GM19238 (cell line): ENCODE measurements around the gene CFAP97.
"Not testable (repeated sequence)": the region's sequence is repeated elsewhere in the genome, so short reads cannot be mapped to it uniquely, and the experiment has no call there.

Experiments used
- DNase-seq: peaks from one replicate; pipeline ENCODE4 v3.0.0; 2011; ENCODE audit warnings: low spot score; ENCODE audit not compliant: insufficient read length

CFAP97 gene

DNA sequence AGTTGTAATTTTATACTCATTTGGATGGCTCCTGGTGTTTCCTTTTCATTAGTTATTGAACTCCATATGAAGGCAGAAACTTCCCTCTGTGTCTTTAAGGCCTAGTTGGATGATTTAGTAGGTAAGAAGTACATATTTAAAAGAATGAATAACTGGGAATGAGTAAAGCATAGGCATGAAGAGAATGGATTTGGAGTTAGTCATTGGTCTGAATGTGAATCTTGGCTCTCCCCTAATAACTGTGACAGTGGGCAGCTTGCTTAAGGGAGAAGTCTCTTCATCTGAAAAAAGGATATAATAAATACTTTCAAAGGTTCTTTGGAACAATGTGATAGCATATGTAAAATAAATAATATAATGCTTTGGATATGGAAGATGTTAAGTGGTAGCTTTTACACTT is 18.8 kb upstream of the CFAP97 start:
- no peak for DNase-seq

DNA sequence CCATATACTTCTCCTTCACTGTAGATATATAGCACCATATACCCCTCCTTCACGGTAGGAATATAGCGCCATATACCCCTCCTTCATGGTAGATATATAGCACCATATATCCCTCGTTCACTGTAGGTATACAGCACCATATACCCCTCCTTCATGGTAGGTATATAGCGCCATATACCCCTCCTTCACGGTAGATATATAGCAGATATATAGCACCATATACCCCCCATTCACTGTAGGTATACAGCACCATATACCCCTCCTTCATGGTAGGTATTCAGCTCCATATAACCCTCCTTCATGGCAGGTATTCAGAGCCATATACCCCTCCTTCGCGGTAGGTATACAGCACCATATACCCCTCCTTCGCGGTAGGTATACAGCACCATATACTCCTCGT is 18.1 kb upstream of the CFAP97 start:
- no peak for DNase-seq

DNA sequence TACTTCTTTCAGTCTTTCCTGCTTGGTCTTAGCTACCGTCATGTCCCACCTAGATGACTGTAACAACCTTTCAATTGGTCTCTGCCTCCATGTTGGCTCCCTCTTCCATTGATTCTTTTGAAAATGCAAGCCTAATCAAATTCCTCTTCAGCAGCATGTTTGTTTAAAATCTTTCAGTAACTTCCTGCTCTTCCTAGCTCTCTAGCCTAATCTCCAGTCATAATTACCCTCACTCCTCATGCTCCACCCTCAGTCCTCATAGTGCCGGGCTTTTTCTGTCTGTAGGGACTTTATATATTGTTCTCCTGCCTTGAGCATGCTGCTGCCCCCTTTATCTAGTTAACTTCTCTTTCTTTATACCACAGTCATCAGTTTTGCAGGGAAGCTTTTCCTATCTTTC is 17.7 kb upstream of the CFAP97 start:
- DNase-seq: no peak

DNA sequence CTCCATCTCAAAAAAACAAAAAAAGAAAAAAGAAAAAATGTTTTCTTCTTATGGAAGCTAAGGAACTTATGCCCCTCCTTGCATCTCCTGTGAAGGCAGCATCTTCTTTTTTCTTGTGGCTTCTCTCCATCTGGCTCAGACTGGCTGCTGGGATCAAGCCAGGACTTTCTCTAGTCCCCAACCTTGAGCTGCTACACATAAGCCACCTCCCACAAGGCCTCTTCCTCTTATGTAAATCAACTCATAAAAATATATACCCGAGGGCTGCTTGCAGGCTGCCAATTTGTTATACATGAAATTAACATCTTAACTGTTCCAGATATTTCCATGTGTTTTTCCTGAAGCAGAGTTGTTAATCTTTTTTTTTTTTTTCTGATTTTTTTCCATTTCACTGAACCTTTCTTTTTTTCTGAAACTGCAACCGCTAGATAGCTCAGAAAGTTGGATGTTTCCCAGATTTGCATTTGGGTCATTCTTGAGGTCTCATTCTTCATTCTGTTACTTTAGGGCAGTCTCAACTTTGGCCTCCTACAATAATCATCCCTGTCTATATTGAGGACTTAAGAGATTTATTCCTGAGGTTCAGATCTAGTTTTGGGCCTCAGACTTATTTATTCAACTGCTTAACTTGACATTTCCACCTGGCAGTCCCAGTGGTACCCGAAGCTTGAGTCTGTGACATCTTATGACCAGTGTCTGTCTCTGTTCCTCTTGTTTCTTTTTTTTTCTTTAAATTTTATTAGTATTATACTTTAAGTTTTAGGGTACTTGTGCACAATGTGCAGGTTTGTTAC is 15.9 kb upstream of the CFAP97 start:
- no peak for DNase-seq

DNA sequence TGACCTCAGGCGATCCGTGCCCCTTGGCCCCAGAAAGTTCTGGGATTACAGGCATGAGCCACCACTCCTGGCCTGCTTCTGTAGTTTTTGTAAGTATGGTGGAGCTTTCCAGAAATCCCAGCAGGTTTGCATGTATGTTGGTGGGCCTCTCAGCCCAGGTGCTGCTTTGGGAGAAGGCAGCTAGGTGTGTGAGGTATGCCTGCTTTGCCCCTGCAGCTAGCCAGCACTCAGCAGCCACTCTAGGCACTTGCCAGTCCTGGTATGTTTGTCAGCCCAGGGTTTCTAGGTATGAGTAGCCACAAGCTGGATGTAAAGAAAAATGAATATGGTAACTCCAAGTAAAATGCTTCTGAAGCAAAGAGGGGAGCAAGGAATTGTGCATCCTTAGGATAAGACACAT is 14.5 kb upstream of the CFAP97 start:
- DNase-seq: no peak

DNA sequence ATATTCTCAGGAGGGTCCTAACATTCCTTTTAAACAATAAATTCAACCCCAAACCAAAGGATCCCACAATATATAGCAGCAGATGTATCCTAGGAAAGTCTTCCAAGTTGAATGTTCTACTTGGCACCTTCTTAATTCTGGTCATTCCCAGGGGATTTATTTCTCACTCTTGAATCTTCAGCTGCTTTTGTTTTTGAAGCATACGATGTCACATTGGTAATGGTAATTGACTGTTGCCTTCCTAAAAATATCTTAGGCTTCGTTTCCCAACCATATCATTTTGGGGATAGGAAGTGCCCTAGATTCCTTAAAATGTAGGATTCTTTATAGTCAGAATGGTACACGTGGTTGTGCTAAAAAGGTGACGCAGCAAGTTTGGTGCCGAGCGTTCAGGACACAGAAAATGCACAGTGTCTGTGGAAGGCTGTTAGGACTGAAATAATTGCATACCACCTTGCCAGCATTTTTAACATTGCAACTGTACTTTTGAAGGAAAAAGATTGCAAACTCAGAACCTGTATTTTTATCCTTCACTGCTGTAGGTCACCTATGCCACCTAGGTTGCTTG is 13.7 kb upstream of the CFAP97 start:
- DNase-seq: no peak

DNA sequence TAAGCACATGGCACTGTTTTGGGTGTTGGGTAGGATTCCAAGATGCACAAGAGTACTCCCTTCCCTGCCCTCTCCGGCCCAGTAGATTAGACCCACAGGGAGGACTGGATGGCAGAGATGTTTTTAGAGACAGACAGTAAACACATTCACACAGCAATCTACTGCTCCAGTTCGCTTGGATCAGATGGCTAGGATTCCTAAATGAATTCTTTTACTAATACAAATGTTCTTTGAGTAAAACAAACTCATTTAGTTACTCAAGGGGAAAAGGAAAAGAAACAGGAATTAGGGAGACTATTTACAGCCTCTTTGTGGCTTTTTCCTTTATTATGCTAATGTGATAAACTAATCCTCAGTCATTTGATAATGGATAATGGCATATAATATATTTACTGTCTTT is 11.5 kb upstream of the CFAP97 start:
- DNase-seq: no peak

DNA sequence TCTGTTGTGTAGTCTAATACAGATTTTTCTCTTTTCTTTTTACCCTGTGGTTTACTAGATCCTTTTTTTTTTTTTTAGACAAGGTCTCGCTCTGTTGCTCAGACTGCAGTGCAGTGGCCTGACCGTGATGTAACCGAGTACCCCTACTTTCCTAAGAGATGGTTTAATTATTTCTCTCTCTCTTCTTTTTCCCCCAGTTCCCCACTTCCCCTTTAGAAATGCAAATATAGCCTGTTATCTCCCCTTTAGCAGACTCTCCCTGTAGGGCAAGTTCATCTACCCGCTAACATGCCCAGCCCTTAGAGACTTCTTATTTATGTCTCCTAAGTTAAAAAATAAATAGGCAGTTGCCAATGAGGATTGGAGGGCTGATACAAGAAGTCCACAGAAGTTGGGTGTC is 10.1 kb upstream of the CFAP97 start:
- peak; percentile 46 for DNase-seq

DNA sequence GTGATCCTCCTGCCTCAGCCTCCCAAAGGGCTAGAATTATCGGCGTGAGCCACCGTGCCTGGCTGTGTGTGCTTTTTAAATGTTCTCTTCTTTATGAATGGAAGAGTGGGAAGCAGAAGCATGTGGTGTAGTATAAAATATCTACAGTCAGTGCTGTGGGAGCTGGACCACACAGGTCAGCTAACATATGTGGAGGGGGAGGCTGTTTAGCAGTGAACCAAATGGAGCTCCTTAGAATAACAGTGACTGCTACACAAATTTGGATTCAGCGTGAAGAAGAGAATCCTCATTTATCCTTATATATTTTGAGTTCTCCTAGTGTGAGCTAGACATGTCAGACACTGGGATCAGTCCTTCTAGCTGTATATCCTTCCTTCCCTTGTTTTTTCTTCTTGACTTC is 8.8 kb upstream of the CFAP97 start:
- DNase-seq: no peak

DNA sequence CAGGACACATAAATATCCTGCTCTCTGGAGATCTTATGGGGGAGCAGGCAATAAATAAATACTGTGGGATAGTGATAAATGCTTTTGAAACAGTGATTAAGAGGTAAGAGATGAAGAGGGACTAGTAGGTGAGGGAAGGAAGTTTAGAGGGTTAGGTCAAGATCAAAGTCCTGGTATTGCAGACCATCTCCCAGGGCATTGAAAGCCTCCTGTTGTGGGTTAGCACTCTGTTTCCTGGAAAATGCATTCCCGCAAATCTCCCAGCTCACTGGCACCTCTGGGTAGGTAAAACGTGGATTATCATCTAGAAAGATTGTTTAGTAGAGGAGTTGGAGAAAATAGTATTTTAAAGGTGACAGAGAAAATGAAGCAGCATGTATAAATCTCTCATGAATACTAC is 7.8 kb upstream of the CFAP97 start:
- no peak for DNase-seq

DNA sequence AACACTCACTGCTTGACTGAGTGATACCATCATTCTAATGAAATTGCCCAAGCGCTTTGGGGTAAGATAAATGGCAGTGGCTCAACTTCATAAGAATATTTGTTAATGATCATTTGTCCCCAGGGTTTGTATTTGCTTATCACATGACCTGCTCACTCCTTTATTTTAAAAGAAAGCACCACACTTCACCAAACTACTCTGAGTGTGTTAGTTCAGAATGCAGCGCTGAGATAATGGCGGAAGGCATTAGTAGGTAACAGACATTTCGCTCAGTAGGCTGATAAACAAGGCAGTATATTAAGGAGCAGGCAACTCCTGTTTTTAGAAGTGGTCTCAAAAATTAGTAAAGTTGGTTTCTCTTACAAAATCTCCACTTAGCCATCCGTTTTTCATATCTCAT is 7.2 kb upstream of the CFAP97 start:
- DNase-seq: no peak

DNA sequence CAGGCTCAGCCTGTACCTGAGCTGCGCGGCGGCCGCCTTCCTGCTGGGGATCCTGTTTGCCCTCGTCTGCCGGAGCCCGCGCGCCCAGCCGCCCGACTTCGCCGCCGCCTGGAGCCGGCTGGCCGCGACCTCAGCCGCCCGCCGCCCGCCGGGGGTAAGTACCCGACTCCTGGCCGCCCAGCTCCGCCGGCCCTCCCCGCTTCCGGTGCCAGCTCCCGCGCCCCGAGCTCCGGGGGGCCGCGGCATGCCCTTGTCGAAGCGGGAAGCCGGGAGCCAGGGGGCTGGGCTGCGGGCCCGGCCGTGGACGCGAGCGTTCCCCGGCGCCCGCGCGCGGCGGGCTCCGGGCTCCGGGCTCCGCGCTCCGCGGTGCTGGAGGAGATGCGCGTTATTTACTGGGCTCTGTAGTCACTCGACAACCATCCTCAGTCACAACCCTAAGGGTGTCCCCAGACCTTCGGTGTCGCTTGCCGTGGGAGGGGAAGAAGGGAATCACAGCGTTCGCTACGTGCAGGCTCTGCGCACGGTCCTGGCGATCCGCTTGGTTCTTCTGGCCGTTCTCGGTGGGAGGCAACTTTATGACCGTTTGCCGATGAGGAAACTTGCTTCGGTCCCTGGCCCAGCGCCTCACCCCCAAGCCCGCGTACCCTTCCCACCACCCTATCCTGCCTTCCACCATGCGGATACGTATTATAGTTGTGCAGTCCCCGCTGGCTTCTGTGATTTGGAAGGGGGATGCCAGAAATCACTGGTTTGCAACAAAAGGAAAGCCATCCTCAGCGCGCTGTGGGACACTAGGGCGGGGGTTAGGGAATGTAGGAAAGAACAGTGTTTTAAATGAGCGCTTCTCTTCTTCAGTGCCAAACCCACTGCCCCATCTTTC is 6.5 kb upstream of the CFAP97 start:
- DNase-seq: no peak

DNA sequence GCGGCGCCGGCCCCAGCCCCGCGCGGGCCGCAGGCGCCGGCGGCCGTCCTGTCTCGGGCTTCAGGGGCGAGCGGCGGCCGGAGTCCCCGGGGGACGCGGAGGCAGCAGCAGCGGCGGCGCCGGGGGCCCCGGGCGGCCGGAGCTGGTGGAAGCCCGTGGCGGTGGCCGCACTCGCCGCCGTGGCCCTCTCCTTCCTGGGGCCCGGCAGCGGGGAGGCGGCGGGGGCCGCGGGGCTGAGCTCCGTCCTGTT is 6.0 kb upstream of the CFAP97 start:
- not testable (repeated sequence) for DNase-seq

DNA sequence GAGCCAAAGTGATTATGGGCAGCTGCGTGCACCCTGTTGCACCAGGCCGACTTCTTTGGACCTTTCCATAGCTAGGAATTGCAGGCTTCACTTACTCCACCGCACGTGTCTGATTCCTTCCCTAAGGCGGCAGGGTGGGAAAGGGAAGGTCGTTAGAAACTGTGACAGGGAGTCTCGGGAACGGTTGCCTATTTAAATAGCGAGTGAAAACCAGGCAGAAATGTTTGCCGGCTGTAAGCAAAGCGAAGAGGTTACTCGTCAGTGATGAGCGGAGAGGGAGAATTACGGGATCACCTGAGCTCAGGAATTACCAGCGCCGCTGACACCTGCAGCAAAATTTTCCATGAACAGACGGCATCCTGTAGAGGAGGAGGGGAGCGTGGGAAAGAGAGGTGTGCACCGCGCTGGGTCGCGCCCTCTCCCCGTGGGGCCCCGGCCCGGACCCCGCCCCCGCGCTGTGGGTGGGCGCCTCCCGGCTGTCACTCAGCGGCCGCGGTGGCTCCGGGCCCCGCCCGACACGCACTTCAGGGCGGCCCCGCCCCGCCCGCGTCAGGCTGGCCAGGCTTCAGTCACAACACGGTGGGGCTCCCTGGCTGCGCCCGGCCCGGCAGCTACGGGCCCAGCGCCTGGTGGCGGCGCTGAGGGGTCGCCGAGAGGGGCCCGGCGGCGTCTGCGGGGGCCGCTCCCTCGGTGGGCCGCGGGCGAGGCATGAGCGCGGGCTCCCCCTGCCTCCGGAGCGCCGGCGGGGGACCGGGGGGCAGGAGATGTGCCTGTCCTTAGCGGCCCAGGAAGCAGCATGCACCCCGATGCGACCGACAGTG is 5.4 kb upstream of the CFAP97 start, which contains the start of gene SNX25:
TSS of gene SNX25 (plus strand) at position 568 of the 821 bp plus-strand sequence. CDS start at position 797, 229 bp downstream.
- DNase-seq: peak; percentile 74

DNA sequence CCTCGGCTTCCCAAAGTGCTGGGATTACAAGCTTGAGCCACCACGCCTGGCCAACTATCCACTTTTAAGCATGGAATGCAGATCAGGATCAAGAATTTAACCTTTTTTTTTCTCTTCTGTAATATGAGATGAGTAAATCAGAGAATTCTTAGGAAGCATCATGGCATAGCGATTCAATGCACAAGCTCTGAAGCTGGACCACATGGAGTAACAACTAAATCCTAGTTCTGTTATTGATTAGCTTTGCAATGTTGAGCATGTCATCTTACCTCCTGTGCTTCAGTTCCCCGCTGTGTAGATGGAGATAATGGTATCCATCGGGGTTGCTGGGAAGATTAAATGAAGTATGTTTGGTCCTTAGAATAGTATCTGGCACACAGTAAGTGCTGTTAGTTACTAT is 3.7 kb upstream of the CFAP97 start:
- no peak for DNase-seq

DNA sequence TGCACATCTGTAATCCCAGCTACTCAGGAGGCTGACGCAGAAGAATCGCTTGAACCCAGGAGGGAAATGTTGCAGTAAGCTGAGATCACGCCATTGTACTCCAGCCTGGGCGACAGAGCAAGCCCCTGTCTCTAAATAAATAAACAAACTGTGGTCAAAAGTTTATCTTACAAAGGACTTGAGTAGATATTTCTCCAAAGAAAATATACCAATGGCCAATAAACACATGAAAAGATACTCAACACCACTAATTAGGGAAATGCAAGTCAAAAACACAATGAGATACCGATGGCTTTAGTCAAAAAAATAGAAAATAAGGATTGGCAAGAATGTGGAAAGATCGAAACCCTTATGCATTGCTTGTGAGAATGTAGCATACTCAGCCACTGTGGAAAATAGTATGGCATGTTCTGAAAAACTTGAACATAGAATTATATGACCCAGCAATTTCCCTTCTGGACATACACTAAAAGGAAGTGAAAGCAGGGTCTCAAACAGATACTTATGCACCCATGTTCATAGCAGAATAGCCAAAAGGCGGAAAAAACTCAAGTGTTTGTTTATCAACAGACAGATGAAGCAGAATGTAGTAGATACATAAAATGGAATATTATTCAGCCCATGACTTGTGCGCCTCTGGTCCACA is 2.0 kb upstream of the CFAP97 start:
- DNase-seq: no peak

DNA sequence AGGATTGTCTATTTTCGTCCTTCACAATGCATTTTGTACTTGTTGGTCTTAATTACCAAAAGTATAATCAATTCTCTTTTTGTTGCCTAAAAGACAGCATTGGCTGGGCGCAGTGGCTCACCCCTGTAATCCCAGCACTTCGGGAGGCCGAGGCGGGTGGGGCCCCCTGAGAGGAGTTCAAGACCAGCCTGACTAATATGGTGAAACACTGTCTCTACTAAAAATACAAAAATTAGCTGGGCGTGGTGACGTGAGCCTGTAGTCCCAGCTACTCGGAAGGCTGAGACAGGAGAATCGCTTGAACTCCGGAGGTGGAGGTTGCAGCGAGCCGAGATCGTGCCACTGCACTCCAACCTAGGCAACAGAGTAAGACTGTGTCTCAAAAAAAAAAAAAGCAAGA is 1.3 kb upstream of the CFAP97 start:
- DNase-seq: not testable (repeated sequence)

DNA sequence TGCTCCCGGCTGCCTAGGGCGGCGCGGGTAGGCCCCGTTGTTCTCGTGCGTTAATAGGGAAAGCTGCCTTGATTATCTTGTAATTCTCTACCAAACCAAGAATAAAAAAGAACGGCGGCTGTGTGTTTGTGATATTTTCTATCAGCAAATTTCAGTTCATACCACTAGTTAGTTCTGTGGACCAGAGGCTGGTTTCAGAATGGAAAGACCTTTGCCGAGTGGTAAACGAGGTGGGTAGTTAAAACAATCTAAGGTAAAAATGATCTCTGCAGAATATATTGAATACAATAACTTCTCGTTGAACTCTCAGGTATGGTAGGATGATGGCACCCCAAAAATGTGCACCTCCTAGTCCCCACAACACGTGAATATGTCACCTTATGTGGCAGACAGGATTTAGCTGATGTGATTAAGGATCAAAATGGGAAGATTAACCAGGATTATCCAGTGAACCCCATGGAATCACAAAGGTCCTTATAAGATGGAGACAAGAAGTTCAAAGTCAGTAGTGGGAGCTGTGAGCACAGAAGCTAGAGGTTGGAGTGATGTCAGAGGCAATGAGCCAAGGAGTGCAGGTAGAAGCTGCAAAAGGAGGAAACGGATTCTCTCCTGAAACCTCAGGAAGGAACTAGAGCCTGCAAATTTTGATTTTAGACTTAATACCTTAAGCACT is 574 bp upstream of the CFAP97 start:
- DNase-seq: no peak

DNA sequence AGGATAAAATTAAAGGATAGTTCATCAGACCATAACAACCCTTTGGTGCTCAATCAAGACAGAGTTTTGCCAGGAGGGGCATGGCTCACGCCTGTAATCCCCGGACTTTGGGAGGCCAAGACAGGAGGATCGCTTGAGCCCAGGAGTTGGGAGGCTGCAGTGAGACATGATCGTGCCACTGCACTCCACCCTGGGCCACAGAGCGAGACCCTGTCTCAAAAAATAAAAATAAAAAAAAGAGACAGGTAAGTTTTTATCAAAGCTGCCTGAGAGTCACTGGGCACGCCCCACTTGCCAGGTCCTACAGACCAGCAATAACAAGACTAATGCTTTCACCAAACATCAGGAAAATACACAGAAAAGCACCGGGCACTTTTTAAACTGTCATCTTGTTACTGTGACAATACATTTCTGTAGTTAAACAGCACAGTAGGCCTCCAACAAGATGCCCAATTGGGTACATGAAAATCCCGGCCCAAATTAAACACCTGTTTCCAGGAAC is 765 bp downstream of the CFAP97 start:
- no peak for DNase-seq
